ENCODE measurements around the gene MYO16. TPM values are rescaled to one million over a fixed set of nuclear protein-coding genes. Genes with fewer than 3 reads are reported as not detected.

MYO16 gene
- total RNA-seq, 4 donors from 2014 or later, result 0.53 TPM; not detected in 3

DNA sequence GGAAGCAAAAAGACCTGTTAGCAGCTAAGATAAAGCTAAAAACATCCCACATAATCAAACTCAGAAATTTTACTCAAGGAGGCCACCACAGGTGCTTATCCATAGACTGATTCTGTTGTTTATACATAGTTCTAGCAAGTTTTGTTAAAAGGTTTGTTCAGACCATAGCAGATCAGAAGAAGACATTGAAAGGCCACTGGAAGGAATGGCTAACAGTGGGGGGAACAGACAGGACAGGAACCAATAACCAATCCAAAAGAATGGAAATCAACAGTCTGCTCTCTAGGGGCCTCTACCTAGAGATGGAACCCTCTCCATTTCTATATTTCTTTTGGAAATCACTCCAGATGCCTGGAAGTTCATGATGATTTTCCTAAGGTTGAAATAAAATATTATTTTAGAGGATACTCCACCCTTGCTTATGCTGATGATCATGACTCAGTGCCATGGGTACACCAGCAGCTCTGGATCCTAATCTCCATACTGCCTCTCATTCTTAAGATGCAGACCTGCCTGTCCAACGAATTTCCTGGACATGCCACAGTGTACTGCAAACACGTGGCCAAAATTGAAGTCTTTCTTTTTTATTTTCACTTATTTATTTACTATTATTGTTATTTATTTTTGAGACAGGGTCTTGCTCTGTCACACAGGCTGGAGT is 260.0 kb downstream of the MYO16 start:
- Histone ChIP-seq H3K27ac (no peak overlapping the region), H3K27me3 (no peaks in the 10 kb centered on the region)
- TF ChIP-seq CTCF (IDR thresholded peaks at IDR 0.05) (no peak), POLR2A (IDR thresholded peaks at IDR 0.05) (no peak)

GRCh38 chr13:108895220-108895704 is 265.9 kb downstream of the MYO16 start:
- Histone ChIP-seq H3K36me3 (no peaks in the 10 kb centered on the region), H3K4me3 (no peak overlapping the region), H3K9me3 (no peaks in the 10 kb centered on the region), H3K27me3 (no peaks in the 10 kb centered on the region), H3K27ac (no peak overlapping the region), H3K4me1 (no peaks in the 10 kb centered on the region)
- no peak for TF ChIP-seq POLR2A (IDR thresholded peaks at IDR 0.05)
- peak in 5 of 6 experiments; percentile 50 to 68 (median 57) for TF ChIP-seq CTCF (IDR thresholded peaks at IDR 0.05)
- DNase-seq, result no peak

More for the DNA sequence above, 260.0 kb downstream of the MYO16 start:
- DNase-seq, result no peak
- Histone ChIP-seq H3K4me1 (no peaks in the 10 kb centered on the region), H3K36me3 (no peaks in the 10 kb centered on the region), H3K4me3 (no peak overlapping the region), H3K9me3 (no peaks in the 10 kb centered on the region)

DNA sequence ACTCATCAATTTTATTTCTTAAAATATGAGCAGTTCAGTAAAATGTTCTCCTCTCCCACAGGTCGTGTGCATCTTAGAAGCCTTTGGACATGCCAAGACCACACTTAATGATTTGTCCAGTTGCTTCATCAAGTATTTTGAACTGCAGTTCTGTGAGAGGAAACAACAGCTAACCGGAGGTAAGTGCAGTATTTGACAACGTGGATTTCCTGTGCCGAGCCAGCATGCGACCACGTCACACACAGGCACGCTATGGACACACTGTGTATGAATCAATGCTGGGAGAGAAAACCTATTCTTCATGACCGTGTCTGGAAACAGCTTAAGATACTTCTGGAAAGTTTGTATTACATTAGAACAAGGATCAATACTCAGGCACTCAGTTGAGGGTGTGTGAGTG is 268.5 kb downstream of the MYO16 start:
- no peaks in the 10 kb centered on the region for H3K36me3 ChIP-seq
- H3K4me1 ChIP-seq, result no peaks in the 10 kb centered on the region
- TF ChIP-seq POLR2A (IDR thresholded peaks at IDR 0.05), result no peak
- no peak for TF ChIP-seq CTCF (IDR thresholded peaks at IDR 0.05)
- DNase-seq, result no peak
- no peak overlapping the region for H3K4me3 ChIP-seq
- no peaks in the 10 kb centered on the region for H3K9me3 ChIP-seq
- H3K27ac ChIP-seq, result no peak overlapping the region
- H3K27me3 ChIP-seq, result no peaks in the 10 kb centered on the region

DNA sequence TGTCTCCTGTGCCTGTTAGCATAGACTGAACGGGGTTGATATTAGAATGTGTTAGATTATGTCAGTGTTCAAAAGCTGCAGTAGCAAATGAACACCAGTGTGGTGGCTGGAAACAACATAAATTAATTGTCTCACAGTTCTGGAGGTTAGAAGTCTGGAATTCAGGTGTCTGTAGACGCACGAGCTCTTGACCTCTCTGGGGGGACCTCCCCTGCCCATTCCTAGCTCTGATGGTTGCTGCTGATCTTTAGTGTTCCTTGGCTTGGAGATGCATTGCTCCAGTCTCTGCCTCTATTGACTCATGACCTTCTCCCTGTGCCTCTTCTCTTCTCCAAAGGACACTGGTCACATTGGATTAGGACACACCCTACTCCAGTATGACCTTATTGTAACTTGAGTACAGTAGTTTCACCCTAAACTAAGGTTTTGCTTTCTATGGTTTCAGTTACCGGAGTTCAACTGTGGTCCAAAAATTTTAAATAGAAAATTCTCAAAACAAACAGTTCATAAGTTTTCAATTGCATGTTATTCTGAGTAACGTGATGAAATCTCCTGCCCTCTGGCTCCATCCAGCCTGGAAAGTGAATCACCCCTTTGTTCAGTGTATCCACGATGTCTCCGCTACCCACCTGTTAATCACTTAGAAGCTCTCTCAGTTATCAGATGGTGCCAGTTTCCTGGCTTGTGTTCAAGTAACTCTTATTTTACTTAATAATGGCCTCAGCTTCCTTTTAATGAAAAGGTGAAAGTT is 273.2 kb downstream of the MYO16 start:
- no peak for DNase-seq
- no peaks in the 10 kb centered on the region for H3K27me3 ChIP-seq
- no peak for TF ChIP-seq POLR2A (IDR thresholded peaks at IDR 0.05)
- no peak for TF ChIP-seq CTCF (IDR thresholded peaks at IDR 0.05)

DNA sequence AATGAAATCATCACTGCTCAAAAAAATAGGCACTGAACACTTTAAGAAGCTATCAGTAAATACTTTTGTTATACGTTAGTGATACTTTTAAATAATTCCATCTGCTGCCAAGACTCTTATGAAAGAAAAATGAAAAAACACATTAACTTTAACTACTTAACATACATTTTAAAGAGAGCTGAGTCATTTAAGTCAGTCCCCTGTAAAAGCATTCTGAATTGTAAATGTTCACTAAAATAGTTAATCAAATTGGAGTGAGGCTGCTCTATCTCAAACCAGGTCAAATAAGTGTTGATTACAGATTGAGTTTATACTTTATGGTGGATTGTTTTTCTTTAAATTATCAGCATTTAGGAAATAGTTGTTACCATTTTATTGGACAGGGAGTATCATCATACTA is 274.2 kb downstream of the MYO16 start:
- H3K4me1 ChIP-seq, result no peaks in the 10 kb centered on the region
- no peak overlapping the region for H3K4me3 ChIP-seq
- no peak for DNase-seq
- no peak overlapping the region for H3K27ac ChIP-seq
- no peaks in the 10 kb centered on the region for H3K9me3 ChIP-seq
- TF ChIP-seq CTCF (IDR thresholded peaks at IDR 0.05), result no peak
- no peak for TF ChIP-seq POLR2A (IDR thresholded peaks at IDR 0.05)
- H3K27me3 ChIP-seq, result no peaks in the 10 kb centered on the region
- H3K36me3 ChIP-seq, result no peaks in the 10 kb centered on the region

More for the DNA sequence above, 273.2 kb downstream of the MYO16 start:
- Histone ChIP-seq H3K27ac (no peak overlapping the region), H3K9me3 (no peaks in the 10 kb centered on the region), H3K4me3 (no peak overlapping the region), H3K4me1 (no peaks in the 10 kb centered on the region), H3K36me3 (no peaks in the 10 kb centered on the region)
